ENCODE data around the gene RNF4.
"Not testable (repeated sequence)": the region's sequence is repeated elsewhere in the genome, so short reads cannot be mapped to it uniquely, and the experiment has no call there.

Gene RNF4

GRCh38 chr4:2465032-2465431 lies 3.9 kb upstream of the RNF4 start:
- peaks cover 10% of the 10 kb centered on the region for H3K4me1 ChIP-seq (ENCODE audit: control insufficient read depth, insufficient read depth, low read length)
- no peak overlapping the region for H3K4me2 ChIP-seq (ENCODE audit: low read length)
- H3K27me3 ChIP-seq (ENCODE audit: control insufficient read depth, insufficient read depth, low read length), result peaks cover 3% of the 10 kb centered on the region
- no peak overlapping the region for H3K9ac ChIP-seq (ENCODE audit: low read depth, low read length)
- no peak overlapping the region for H3K4me3 ChIP-seq (ENCODE audit: low read length)
- H3K9me3 ChIP-seq (replicated peaks; ENCODE audit: low read length), result no peaks in the 10 kb centered on the region
- H3K36me3 ChIP-seq (ENCODE audit: insufficient read depth, low read length), result no peaks in the 10 kb centered on the region

DNA sequence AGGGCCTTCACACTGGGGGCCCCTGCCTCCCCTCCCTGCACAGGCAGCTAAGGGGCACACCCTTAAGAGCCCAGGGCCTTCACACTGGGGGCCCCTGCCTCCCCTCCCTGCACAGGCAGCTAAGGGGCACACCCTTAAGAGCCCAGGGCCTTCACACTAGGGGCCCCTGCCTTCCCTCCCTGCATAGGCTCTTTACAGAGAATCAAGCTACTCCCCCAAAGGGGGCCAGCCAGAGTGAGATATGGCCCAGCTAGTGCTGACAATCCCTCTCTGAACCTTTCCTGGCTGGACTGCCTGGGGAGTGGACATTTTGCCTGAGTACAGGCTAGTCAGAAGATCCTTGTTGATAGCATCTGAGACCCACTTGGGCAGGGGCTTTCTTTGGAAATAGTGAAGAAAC lies 3.4 kb upstream of the RNF4 start:
- not testable (repeated sequence) for H3K4me2 ChIP-seq (ENCODE audit: low read length)

DNA sequence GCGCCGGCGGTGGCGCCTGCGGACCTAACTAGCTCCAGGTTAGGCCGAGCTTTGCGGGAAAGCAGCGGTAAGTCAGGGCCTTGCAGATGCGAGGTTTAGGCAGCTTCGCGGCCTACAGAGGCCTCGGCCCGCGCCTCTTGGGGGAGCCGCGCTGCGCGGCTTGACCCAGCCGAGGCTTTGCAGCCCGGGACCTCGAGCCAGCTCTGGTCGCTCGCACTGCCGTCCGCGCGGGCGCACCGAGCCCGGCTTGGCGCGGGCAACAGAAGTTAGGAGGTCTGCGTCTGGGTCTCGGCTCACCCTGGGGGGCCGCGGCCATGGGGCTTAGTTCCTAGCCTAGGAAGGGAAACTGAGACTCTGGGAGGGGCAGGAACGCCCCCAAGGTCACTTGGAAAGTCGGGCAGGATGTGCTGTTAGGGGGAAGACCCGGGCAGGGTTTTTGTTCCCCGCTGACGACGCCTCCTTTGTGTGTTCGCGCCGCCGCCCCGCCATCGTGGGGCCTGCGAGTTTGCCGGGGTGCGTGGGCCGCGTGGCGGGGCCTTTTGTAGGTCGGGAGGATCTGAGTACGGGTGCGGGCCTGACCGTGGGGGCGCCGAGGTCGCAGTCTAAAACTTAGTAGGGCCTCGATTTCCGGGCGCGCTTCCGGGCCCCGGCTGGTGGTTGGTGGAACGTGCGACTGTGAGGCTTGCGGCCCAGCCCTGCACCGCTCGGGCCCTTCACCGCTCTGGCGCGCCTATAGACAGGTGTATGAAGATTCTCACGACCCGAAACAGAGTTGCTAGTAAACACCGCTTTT lies 482 bp downstream of the RNF4 start:
- peaks cover 7% of the 10 kb centered on the region for H3K9me3 ChIP-seq (replicated peaks; ENCODE audit: low read length)
- H3K36me3 ChIP-seq (ENCODE audit: insufficient read depth, low read length), result peaks cover 18% of the 10 kb centered on the region
- no peaks in the 10 kb centered on the region for H3K27me3 ChIP-seq (ENCODE audit: control insufficient read depth, insufficient read depth, low read length)
- H3K4me1 ChIP-seq (ENCODE audit: control insufficient read depth, insufficient read depth, low read length), result peaks cover 11% of the 10 kb centered on the region
- H3K4me2 ChIP-seq (ENCODE audit: low read length), result peak overlapping the region; percentile 92
- H3K4me3 ChIP-seq (ENCODE audit: low read length), result peak overlapping the region; percentile 90
- H3K9ac ChIP-seq (ENCODE audit: low read depth, low read length), result peak overlapping the region; percentile 97

More for the DNA sequence above, 3.4 kb upstream of the RNF4 start:
- H3K27me3 ChIP-seq (ENCODE audit: control insufficient read depth, insufficient read depth, low read length); H3K4me3 ChIP-seq (ENCODE audit: low read length); H3K9me3 ChIP-seq (replicated peaks; ENCODE audit: low read length); H3K36me3 ChIP-seq (ENCODE audit: insufficient read depth, low read length); H3K9ac ChIP-seq (ENCODE audit: low read depth, low read length): not testable (repeated sequence)
- peaks cover 15% of the 10 kb centered on the region for H3K4me1 ChIP-seq (ENCODE audit: control insufficient read depth, insufficient read depth, low read length)

- peak overlapping the region; percentile 90 for H3K4me3 ChIP-seq (ENCODE audit: low read length)
These were observed 1.9 kb downstream of the RNF4 start for GRCh38 chr4:2470791-2471190.

DNA sequence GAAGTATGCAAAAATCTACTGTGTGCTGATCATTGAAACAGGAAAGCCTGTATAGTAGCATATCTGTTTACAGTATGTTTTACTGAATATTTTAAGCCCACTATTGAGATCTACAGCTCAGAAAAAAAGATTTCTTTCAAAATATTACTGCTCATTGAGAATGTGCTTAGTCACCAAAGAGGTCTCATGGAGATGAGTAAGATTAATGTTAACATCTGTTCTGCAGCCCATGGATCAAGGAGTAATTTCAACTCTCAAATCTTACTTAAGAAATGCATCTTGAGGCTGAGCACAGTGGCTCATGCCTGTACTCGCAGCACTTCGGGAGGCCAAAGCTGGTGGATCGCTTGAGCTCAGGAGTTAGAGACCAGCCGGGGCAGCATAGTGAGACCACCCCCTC lies 3.3 kb downstream of the RNF4 start:
- H3K4me3 ChIP-seq (ENCODE audit: low read length), result no peak overlapping the region
- H3K4me1 ChIP-seq (ENCODE audit: control insufficient read depth, insufficient read depth, low read length), result peaks cover 11% of the 10 kb centered on the region
- peaks cover 22% of the 10 kb centered on the region for H3K36me3 ChIP-seq (ENCODE audit: insufficient read depth, low read length)

More at GRCh38 chr4:2470791-2471190, 1.9 kb downstream of the RNF4 start:
- peaks cover 7% of the 10 kb centered on the region for H3K9me3 ChIP-seq (replicated peaks; ENCODE audit: low read length)
- H3K9ac ChIP-seq (ENCODE audit: low read depth, low read length), result peak overlapping the region; percentile 97
- H3K27me3 ChIP-seq (ENCODE audit: control insufficient read depth, insufficient read depth, low read length), result no peaks in the 10 kb centered on the region
- H3K4me2 ChIP-seq (ENCODE audit: low read length), result peak overlapping the region; percentile 92
- peaks cover 20% of the 10 kb centered on the region for H3K36me3 ChIP-seq (ENCODE audit: insufficient read depth, low read length)
- peaks cover 11% of the 10 kb centered on the region for H3K4me1 ChIP-seq (ENCODE audit: control insufficient read depth, insufficient read depth, low read length)

GRCh38 chr4:2478229-2478628 lies 9.3 kb downstream of the RNF4 start:
- Histone ChIP-seq H3K9ac (ENCODE audit: low read depth, low read length) (no peak overlapping the region), H3K4me3 (ENCODE audit: low read length) (no peak overlapping the region), H3K27me3 (ENCODE audit: control insufficient read depth, insufficient read depth, low read length) (no peaks in the 10 kb centered on the region), H3K4me2 (ENCODE audit: low read length) (no peak overlapping the region), H3K36me3 (ENCODE audit: insufficient read depth, low read length) (peaks cover 9% of the 10 kb centered on the region), H3K4me1 (ENCODE audit: control insufficient read depth, insufficient read depth, low read length) (peaks cover 10% of the 10 kb centered on the region), H3K9me3 (replicated peaks; ENCODE audit: low read length) (no peaks in the 10 kb centered on the region)

More for the DNA sequence above, 3.3 kb downstream of the RNF4 start:
- peaks cover 7% of the 10 kb centered on the region for H3K9me3 ChIP-seq (replicated peaks; ENCODE audit: low read length)
- H3K9ac ChIP-seq (ENCODE audit: low read depth, low read length), result no peak overlapping the region
- H3K4me2 ChIP-seq (ENCODE audit: low read length), result no peak overlapping the region
- no peaks in the 10 kb centered on the region for H3K27me3 ChIP-seq (ENCODE audit: control insufficient read depth, insufficient read depth, low read length)

DNA sequence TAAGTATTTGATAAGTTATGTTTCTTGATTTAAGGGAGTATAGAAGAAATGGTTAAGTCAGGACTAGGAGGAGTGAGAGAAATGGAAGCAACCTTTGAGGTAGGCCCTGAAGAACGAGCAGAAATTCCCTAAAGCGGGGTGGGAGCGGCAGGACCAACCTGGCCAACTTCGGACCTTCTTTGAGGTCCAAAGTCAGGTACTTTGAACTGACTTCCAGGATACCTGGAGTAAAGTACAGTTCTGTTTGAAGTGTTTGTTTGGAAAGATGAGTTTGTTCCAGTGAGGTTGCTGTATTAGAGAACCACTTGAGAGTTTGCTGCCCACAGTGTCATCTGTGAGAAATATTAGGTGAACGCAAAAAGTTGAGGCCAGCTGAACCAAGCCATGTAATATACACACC lies 11.7 kb downstream of the RNF4 start:
- no peak overlapping the region for H3K9ac ChIP-seq (ENCODE audit: low read depth, low read length)
- no peaks in the 10 kb centered on the region for H3K9me3 ChIP-seq (replicated peaks; ENCODE audit: low read length)
- H3K4me2 ChIP-seq (ENCODE audit: low read length), result no peak overlapping the region
- H3K36me3 ChIP-seq (ENCODE audit: insufficient read depth, low read length), result peaks cover 7% of the 10 kb centered on the region
- no peaks in the 10 kb centered on the region for H3K27me3 ChIP-seq (ENCODE audit: control insufficient read depth, insufficient read depth, low read length)
- peaks cover 24% of the 10 kb centered on the region for H3K4me1 ChIP-seq (ENCODE audit: control insufficient read depth, insufficient read depth, low read length)
- no peak overlapping the region for H3K4me3 ChIP-seq (ENCODE audit: low read length)

DNA sequence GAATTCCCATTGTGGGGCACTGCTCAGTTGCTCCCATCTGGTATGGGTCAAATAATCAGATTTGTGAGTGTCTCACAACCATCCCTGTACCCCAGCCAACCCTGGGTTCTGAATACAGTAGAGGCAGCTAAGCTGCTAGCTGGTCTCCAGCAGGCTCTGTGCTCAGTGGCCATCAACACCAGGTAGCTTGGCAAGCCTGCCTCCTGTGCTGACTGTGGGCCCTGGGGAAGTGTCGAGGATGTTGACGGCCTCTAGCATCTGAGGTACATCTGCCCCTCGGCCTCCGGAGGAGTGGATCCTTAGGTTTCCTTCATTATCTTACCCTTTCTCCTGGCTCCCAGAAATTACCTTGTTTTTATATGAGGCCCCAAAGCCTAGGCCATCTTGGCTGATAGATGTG lies 13.3 kb downstream of the RNF4 start:
- H3K4me3 ChIP-seq (ENCODE audit: low read length), result no peak overlapping the region
- H3K9ac ChIP-seq (ENCODE audit: low read depth, low read length), result no peak overlapping the region
- H3K9me3 ChIP-seq (replicated peaks; ENCODE audit: low read length), result no peaks in the 10 kb centered on the region
- H3K27me3 ChIP-seq (ENCODE audit: control insufficient read depth, insufficient read depth, low read length), result no peaks in the 10 kb centered on the region
- H3K36me3 ChIP-seq (ENCODE audit: insufficient read depth, low read length), result peaks cover 4% of the 10 kb centered on the region
- H3K4me1 ChIP-seq (ENCODE audit: control insufficient read depth, insufficient read depth, low read length), result peaks cover 26% of the 10 kb centered on the region
- peak overlapping the region; percentile 27 for H3K4me2 ChIP-seq (ENCODE audit: low read length)

GRCh38 chr4:2482693-2483092 lies 13.8 kb downstream of the RNF4 start:
- Histone ChIP-seq H3K4me1 (ENCODE audit: control insufficient read depth, insufficient read depth, low read length) (peaks cover 26% of the 10 kb centered on the region), H3K27me3 (ENCODE audit: control insufficient read depth, insufficient read depth, low read length) (no peaks in the 10 kb centered on the region), H3K4me3 (ENCODE audit: low read length) (no peak overlapping the region), H3K36me3 (ENCODE audit: insufficient read depth, low read length) (peaks cover 1% of the 10 kb centered on the region), H3K4me2 (ENCODE audit: low read length) (peak overlapping the region; percentile 27), H3K9me3 (replicated peaks; ENCODE audit: low read length) (no peaks in the 10 kb centered on the region), H3K9ac (ENCODE audit: low read depth, low read length) (no peak overlapping the region)

DNA sequence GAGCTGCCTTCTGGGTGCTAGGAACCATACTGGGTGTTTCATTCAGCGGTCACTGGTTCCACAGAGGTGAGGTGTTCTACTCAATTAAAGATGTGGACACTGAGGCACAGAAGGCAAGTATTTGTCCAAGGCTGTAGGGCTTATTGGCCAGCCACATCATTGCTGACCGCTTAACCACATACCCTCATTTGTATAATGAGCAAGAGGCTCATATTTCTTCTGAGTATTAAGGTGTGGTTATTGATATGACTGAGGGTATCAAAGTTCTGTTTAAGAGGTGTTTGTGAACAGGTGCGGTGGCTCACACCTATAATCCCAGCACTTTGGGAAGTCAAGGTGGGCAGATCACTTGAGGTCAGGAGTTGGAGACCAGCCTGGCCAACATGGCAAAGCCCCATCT lies 14.3 kb downstream of the RNF4 start:
- Histone ChIP-seq H3K36me3 (ENCODE audit: insufficient read depth, low read length) (no peaks in the 10 kb centered on the region), H3K9ac (ENCODE audit: low read depth, low read length) (no peak overlapping the region), H3K4me3 (ENCODE audit: low read length) (no peak overlapping the region), H3K9me3 (replicated peaks; ENCODE audit: low read length) (no peaks in the 10 kb centered on the region), H3K4me2 (ENCODE audit: low read length) (no peak overlapping the region), H3K4me1 (ENCODE audit: control insufficient read depth, insufficient read depth, low read length) (peaks cover 26% of the 10 kb centered on the region), H3K27me3 (ENCODE audit: control insufficient read depth, insufficient read depth, low read length) (no peaks in the 10 kb centered on the region)

GRCh38 chr4:2484185-2484584 lies 15.3 kb downstream of the RNF4 start:
- Histone ChIP-seq H3K27me3 (ENCODE audit: control insufficient read depth, insufficient read depth, low read length) (no peaks in the 10 kb centered on the region), H3K36me3 (ENCODE audit: insufficient read depth, low read length) (no peaks in the 10 kb centered on the region), H3K4me3 (ENCODE audit: low read length) (no peak overlapping the region), H3K4me1 (ENCODE audit: control insufficient read depth, insufficient read depth, low read length) (peaks cover 28% of the 10 kb centered on the region), H3K9ac (ENCODE audit: low read depth, low read length) (no peak overlapping the region), H3K9me3 (replicated peaks; ENCODE audit: low read length) (no peaks in the 10 kb centered on the region), H3K4me2 (ENCODE audit: low read length) (no peak overlapping the region)

DNA sequence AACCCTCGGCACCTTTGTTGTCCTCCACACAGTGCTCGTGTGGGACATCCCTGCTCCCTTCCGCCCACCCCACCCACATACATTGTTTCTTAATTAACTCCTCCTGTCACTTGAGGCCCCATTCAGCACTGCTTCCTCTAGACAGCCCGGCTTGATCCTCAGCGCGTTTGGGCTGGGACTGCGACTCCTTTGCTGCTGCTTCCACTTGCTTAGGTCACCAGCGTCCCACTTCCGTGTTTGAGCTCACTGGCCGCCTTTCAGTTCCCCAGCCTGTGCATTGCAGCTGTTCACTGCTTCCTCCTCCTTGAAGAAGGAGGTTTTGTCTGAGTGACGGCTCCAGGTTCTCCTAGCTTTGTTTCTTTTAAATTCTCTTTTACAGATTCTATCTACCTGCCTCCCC lies 16.1 kb downstream of the RNF4 start:
- Histone ChIP-seq H3K27me3 (ENCODE audit: control insufficient read depth, insufficient read depth, low read length) (no peaks in the 10 kb centered on the region), H3K4me1 (ENCODE audit: control insufficient read depth, insufficient read depth, low read length) (peaks cover 36% of the 10 kb centered on the region), H3K4me2 (ENCODE audit: low read length) (peak overlapping the region; percentile 73), H3K4me3 (ENCODE audit: low read length) (no peak overlapping the region), H3K9ac (ENCODE audit: low read depth, low read length) (peak overlapping the region; percentile 19), H3K9me3 (replicated peaks; ENCODE audit: low read length) (no peaks in the 10 kb centered on the region), H3K36me3 (ENCODE audit: insufficient read depth, low read length) (peaks cover 5% of the 10 kb centered on the region)
